ENCODE data around the gene PCBP3. TPM values are rescaled to one million over a fixed set of nuclear protein-coding genes. Genes with fewer than 3 reads are reported as not detected.

PCBP3 gene
- total RNA-seq, 1 donor from 2014 or later: 11.8 TPM

DNA sequence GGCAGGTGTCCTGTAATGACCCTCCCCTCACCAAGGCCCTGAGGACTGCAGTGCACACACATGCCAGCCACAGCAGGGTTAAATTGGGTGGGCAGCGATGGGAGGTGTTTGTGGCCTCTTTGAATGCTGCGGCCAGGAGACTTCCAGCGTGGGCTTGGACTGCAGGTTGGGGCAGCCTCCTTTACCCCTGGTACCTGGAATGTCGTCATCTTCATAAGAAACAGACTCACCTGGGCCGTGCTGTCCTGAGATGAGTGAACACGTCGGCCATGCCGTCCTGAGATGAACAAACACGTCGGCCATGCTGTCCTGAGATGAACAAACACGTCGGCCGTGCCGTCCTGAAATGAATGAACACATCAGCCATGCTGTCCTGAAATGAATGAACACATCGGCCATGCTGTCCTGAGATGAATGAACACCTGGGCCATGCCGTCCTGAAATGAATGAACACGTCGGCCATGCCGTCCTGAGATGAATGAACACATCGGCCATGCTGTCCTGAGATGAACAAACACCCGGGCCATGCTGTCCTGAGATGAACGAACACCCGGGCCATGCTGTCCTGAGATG lies 288.0 kb downstream of the PCBP3 start:
- TF ChIP-seq, protein P1, sequence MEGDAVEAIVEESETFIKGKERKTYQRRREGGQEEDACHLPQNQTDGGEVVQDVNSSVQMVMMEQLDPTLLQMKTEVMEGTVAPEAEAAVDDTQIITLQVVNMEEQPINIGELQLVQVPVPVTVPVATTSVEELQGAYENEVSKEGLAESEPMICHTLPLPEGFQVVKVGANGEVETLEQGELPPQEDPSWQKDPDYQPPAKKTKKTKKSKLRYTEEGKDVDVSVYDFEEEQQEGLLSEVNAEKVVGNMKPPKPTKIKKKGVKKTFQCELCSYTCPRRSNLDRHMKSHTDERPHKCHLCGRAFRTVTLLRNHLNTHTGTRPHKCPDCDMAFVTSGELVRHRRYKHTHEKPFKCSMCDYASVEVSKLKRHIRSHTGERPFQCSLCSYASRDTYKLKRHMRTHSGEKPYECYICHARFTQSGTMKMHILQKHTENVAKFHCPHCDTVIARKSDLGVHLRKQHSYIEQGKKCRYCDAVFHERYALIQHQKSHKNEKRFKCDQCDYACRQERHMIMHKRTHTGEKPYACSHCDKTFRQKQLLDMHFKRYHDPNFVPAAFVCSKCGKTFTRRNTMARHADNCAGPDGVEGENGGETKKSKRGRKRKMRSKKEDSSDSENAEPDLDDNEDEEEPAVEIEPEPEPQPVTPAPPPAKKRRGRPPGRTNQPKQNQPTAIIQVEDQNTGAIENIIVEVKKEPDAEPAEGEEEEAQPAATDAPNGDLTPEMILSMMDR (IDR thresholded peaks at IDR 0.05): no peak
- no peak overlapping the region for H3K27ac Mint-ChIP-seq (ENCODE audit: unreplicated experiment)
- H3K9me3 Mint-ChIP-seq (ENCODE audit: low read depth): no peaks in the 10 kb centered on the region
- H3K4me3 Mint-ChIP-seq (ENCODE audit: unreplicated experiment): no peak overlapping the region
- no peaks in the 10 kb centered on the region for H3K27me3 Mint-ChIP-seq (ENCODE audit: low read depth)
- no peak for DNase-seq (ENCODE audit: low spot score)
- no peaks in the 10 kb centered on the region for H3K4me1 Mint-ChIP-seq (ENCODE audit: low read depth)
- H3K36me3 Mint-ChIP-seq (ENCODE audit: low read depth): peaks cover 2% of the 10 kb centered on the region

DNA sequence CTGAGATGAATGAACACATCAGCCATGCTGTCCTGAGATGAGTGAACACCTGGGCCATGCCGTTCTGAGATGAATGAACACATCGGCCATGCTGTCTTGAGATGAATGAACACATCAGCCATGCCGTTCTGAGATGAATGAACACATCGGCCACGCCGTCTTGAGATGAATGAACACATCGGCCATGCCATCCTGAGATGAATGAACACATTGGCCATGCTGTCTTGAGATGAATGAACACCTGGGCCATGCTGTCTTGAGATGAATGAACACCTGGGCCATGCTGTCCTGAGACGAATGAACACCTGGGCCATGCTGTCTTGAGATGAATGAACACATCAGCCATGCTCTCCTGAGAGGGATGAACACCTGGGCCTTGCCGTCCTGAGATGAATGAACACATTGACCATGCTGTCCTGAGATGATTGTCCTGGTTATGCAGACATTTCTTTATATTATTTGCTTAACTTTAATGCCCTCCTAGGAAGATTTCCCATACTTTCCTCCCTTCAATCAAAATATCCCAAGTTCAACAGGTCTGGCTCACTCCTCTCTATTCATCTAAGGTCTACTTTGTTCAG lies 289.5 kb downstream of the PCBP3 start:
- Mint-ChIP-seq H3K36me3 (ENCODE audit: low read depth) (peaks cover 2% of the 10 kb centered on the region), H3K27ac (ENCODE audit: unreplicated experiment) (no peak overlapping the region), H3K27me3 (ENCODE audit: low read depth) (no peaks in the 10 kb centered on the region), H3K4me1 (ENCODE audit: low read depth) (no peaks in the 10 kb centered on the region), H3K4me3 (ENCODE audit: unreplicated experiment) (no peak overlapping the region), H3K9me3 (ENCODE audit: low read depth) (no peaks in the 10 kb centered on the region)
- TF ChIP-seq, protein P1 (IDR thresholded peaks at IDR 0.05): no peak
- DNase-seq (ENCODE audit: low spot score): no peak

DNA sequence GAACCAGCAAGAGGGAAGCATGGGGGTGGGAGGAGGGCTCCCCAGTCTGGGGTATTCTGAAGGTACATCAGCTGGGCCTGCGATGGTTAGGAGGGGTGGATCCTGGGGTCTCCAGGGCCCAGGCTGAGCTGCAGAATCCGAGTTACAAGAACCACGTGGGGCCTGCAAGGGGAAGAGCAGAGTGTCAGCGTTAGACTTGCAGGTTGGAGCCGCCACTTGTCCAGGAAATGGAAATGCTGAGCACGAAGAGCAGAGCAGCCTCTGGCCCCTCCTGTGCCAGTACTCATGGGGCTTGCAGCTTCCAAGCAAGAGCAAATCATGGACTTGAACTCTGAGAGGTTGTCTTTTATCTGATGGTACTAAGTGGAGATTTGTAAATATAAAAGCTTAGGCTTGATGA lies 290.6 kb downstream of the PCBP3 start:
- H3K27me3 Mint-ChIP-seq (ENCODE audit: low read depth): no peaks in the 10 kb centered on the region
- TF ChIP-seq, protein P1 (IDR thresholded peaks at IDR 0.05): no peak
- H3K27ac Mint-ChIP-seq (ENCODE audit: unreplicated experiment): no peak overlapping the region
- no peak for DNase-seq (ENCODE audit: low spot score)
- no peaks in the 10 kb centered on the region for H3K9me3 Mint-ChIP-seq (ENCODE audit: low read depth)
- H3K36me3 Mint-ChIP-seq (ENCODE audit: low read depth): peaks cover 2% of the 10 kb centered on the region
- H3K4me3 Mint-ChIP-seq (ENCODE audit: unreplicated experiment): no peak overlapping the region
- H3K4me1 Mint-ChIP-seq (ENCODE audit: low read depth): no peaks in the 10 kb centered on the region

DNA sequence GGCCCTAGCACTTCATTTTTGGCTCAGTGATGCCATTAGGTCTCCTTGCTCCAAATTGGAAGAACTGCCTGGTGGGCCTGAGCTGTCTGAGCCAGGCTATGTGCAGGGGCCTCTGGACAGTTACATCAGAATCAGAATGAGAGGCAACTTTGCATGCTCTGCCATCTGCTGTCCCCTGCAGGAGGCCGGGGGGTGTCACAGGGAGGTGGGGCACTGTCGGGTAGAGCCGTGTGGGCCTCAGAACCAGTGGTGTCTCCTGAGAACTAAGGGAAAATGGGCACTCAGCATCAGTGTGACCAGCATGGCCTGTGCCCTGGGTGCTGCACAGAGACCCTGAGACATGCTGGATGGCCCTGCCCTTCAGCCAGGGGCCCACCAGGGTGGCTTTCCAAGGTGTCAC lies 291.0 kb downstream of the PCBP3 start:
- no peak overlapping the region for H3K27ac Mint-ChIP-seq (ENCODE audit: unreplicated experiment)
- TF ChIP-seq, protein P1 (IDR thresholded peaks at IDR 0.05): no peak
- H3K4me3 Mint-ChIP-seq (ENCODE audit: unreplicated experiment): no peak overlapping the region
- H3K36me3 Mint-ChIP-seq (ENCODE audit: low read depth): peaks cover 2% of the 10 kb centered on the region
- no peaks in the 10 kb centered on the region for H3K9me3 Mint-ChIP-seq (ENCODE audit: low read depth)
- no peaks in the 10 kb centered on the region for H3K4me1 Mint-ChIP-seq (ENCODE audit: low read depth)
- H3K27me3 Mint-ChIP-seq (ENCODE audit: low read depth): no peaks in the 10 kb centered on the region
- no peak for DNase-seq (ENCODE audit: low spot score)

DNA sequence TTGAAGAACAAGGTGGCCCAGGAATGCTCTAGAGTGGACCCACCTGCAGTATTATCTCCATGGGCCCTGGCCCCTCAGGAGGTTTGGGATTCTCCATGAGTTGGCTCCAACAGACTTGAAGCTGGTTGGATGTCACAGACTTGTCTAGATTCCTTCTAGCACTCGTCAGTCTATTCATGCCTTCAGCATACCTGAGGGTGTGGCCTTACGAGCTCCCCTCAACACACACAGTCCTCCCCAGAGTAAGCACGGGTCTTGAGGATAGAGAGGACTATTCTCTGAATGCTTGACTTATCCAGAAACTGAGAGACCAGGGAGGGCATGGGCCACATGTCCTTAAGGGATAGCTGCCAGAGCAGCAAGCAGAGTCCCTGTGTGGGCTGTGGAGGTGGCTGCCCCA lies 292.1 kb downstream of the PCBP3 start:
- no peaks in the 10 kb centered on the region for H3K4me1 Mint-ChIP-seq (ENCODE audit: low read depth)
- H3K36me3 Mint-ChIP-seq (ENCODE audit: low read depth): peaks cover 2% of the 10 kb centered on the region
- no peaks in the 10 kb centered on the region for H3K27me3 Mint-ChIP-seq (ENCODE audit: low read depth)
- no peak for DNase-seq (ENCODE audit: low spot score)
- no peak overlapping the region for H3K4me3 Mint-ChIP-seq (ENCODE audit: unreplicated experiment)
- H3K27ac Mint-ChIP-seq (ENCODE audit: unreplicated experiment): no peak overlapping the region
- TF ChIP-seq, protein P1 (IDR thresholded peaks at IDR 0.05): no peak
- H3K9me3 Mint-ChIP-seq (ENCODE audit: low read depth): no peaks in the 10 kb centered on the region

All from chondrocyte (in vitro differentiated cells).